Right lobe of liver (tissue), 4 donors: ENCODE measurements around the gene MTMR1.

ENCODE experiments used
- POLR2A ChIP-seq: fragments of 450-650 bp; IDR thresholded peaks from one replicate; pipeline ENCODE4 v1.6.1; 2017; ENCODE audit warnings: antibody characterized with exemption, mild to moderate bottlenecking
- TF ChIP-seq, protein P1 (sequence below), 4 donors: fragments of 200-600 bp in 3 of 4; fragments of 450-650 bp in 1 of 4; IDR thresholded peaks; one replicate each; pipeline versions ENCODE4 v1.5.1 to v1.8.0; 2016 to 2022; ENCODE audit warnings: antibody characterized with exemption in 4 of 4, mild to moderate bottlenecking in 2 of 4
- donor health status: DM: no; HTN: no; CAD: no.
- donor health status: DM: no; HTN: no; CAD: no.
- donor health status: DM: no; HTN: yes; CAD: no.

DNA sequence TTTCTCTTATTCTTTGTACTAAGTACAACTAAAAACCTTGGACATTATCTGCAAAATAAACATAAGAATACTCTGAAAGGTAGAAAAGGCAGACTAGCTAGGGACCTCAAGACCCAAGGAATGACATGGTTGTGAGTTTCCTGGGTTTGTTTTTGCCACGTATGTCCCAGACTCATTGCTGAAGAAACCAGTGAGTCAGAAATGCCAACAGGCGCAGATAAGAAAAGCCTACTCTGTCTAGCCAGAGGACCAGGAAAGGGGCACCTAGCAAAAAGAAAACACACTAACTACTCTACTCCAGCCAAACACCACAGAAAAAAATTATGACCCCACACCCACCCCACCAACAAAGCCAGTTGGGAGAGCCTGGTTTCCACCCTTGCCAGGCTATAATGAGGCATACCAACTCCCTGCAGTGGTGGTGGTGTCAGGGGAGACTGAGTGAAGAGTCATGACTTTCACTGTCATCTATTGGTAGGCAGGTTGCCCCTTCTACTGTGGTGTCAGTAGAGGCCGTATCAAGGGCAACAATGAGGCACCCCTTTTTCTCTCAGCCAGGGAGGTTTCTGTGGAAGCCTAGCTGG, 10.9 kb downstream of the MTMR1 start:
- TF ChIP-seq, protein P1, sequence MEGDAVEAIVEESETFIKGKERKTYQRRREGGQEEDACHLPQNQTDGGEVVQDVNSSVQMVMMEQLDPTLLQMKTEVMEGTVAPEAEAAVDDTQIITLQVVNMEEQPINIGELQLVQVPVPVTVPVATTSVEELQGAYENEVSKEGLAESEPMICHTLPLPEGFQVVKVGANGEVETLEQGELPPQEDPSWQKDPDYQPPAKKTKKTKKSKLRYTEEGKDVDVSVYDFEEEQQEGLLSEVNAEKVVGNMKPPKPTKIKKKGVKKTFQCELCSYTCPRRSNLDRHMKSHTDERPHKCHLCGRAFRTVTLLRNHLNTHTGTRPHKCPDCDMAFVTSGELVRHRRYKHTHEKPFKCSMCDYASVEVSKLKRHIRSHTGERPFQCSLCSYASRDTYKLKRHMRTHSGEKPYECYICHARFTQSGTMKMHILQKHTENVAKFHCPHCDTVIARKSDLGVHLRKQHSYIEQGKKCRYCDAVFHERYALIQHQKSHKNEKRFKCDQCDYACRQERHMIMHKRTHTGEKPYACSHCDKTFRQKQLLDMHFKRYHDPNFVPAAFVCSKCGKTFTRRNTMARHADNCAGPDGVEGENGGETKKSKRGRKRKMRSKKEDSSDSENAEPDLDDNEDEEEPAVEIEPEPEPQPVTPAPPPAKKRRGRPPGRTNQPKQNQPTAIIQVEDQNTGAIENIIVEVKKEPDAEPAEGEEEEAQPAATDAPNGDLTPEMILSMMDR (IDR thresholded peaks at IDR 0.05): no peak
- no peak for TF ChIP-seq POLR2A
